ENCODE results near the gene ADPRS. TPM values are rescaled to one million over a fixed set of nuclear protein-coding genes. Genes with fewer than 3 reads are reported as not detected.

ADPRS gene
- total and polyA plus RNA-seq, 5 donors: 12.3 to 19.5 (median 13.0) TPM

Other genes with a start within 250 kb of the ADPRS start
- 10 to 100 TPM; 26.9 to 35.4 (median 29.8) TPM for gene AGO1, start 205.7 kb upstream of the ADPRS start, total RNA-seq
- 4.9 TPM for gene AGO1, start 205.7 kb upstream of the ADPRS start, polyA plus RNA-seq
- 10 to 100 TPM; 17.7 to 24.1 (median 20.2) TPM for gene AGO3, start 157.8 kb upstream of the ADPRS start, total RNA-seq
- gene AGO3, start 157.8 kb upstream of the ADPRS start, polyA plus RNA-seq: 3.8 TPM
- under 1 TPM in 2 of 4 donors, not detected in 2; 0.23 to 0.35 TPM for gene TEKT2, start 4.8 kb upstream of the ADPRS start, total RNA-seq
- gene TEKT2, start 4.8 kb upstream of the ADPRS start, polyA plus RNA-seq: 0.14 TPM
- 1 to 10 TPM; 2.7 to 4.1 (median 3.3) TPM for gene COL8A2, start 36.3 kb downstream of the ADPRS start, total RNA-seq
- 2.4 TPM for gene COL8A2, start 36.3 kb downstream of the ADPRS start, polyA plus RNA-seq
- gene TRAPPC3, start 60.6 kb downstream of the ADPRS start, total RNA-seq: 10 to 100 TPM; 58.5 to 67.2 (median 64.0) TPM
- 73.6 TPM for gene TRAPPC3, start 60.6 kb downstream of the ADPRS start, polyA plus RNA-seq
- gene MAP7D1, start 67.3 kb downstream of the ADPRS start, total RNA-seq: 100 to 1,000 TPM; 285 to 403 (median 374) TPM
- 330 TPM for gene MAP7D1, start 67.3 kb downstream of the ADPRS start, polyA plus RNA-seq
- 10 to 100 TPM; 66.3 to 85.5 (median 77.3) TPM for gene THRAP3, start 135.6 kb downstream of the ADPRS start, total RNA-seq
- 32.6 TPM for gene THRAP3, start 135.6 kb downstream of the ADPRS start, polyA plus RNA-seq
- 1 to 10 TPM; 2.5 to 4.7 (median 4.2) TPM for gene SH3D21, start 217.5 kb downstream of the ADPRS start, total RNA-seq
- gene SH3D21, start 217.5 kb downstream of the ADPRS start, polyA plus RNA-seq: 3.5 TPM
- gene EVA1B, start 234.8 kb downstream of the ADPRS start, total RNA-seq: 10 to 100 TPM; 11.5 to 14.0 (median 13.1) TPM
- 17.4 TPM for gene EVA1B, start 234.8 kb downstream of the ADPRS start, polyA plus RNA-seq